HG02798 (cell line): Measurements from ENCODE around the gene OR4M2.
"Not testable (repeated sequence)": the region's sequence is repeated elsewhere in the genome, so short reads cannot be mapped to it uniquely, and the experiment has no call there.

Source experiments
- ATAC-seq: cut with Tn5 transposase; IDR thresholded peaks from one replicate; pipeline ENCODE4 v1.9.1; 2021; ENCODE audit warnings: mild to moderate bottlenecking; ENCODE audit not compliant: unreplicated experiment, poor library complexity

OR4M2 gene

GRCh38 chr15:22080227-22080626 lies at the start of gene OR4M2:
TSS of gene OR4M2 (plus strand) at chr15:22080527. CDS start at chr15:22080625, 98 bp downstream.
- ATAC-seq = not testable (repeated sequence)

- ATAC-seq = not testable (repeated sequence)
These were observed 11.1 kb upstream of the OR4M2 start for GRCh38 chr15:22069267-22069666.

GRCh38 chr15:22081386-22081785 lies 1.1 kb downstream of the OR4M2 start:
- ATAC-seq = not testable (repeated sequence)

- not testable (repeated sequence) for ATAC-seq
These were observed 18.4 kb downstream of the OR4M2 start for GRCh38 chr15:22098616-22099253.

- ATAC-seq = peak; percentile 77
These were observed 19.1 kb downstream of the OR4M2 start for GRCh38 chr15:22099289-22099891.

- not testable (repeated sequence) for ATAC-seq
These were observed 41.7 kb downstream of the OR4M2 start for GRCh38 chr15:22122033-22122432.
